K562 (cell line): Measurements from ENCODE around the gene TLDC2. TPM values are rescaled to one million over a fixed set of nuclear protein-coding genes. Genes with fewer than 3 reads are reported as not detected.
"Not testable (repeated sequence)": the region's sequence is repeated elsewhere in the genome, so short reads cannot be mapped to it uniquely, and the experiment has no call there.

Experiments used
- ATAC-seq: fragments of 200-7000 bp; cut with Tn5 transposase; 3 replicates; pipeline ENCODE4 v1.9.1; 2020; ENCODE audit warnings: moderate library complexity
- BruUV-seq: library from RNA; stranded (reverse); fragments of 400-500 nt; replicated peaks from 2 replicates; lab custom pipeline; 2021; lab: Mats Ljungman, UMichigan
- CTCF ChIA-PET: fragments of 300-600 bp; formaldehyde crosslinking; extraction: SDS; loops from one replicate; lab custom pipeline; 2021; ENCODE audit warnings: low intra/inter-chr PET ratio; lab: Yijun Ruan, JAX
- POLR2A ChIA-PET: fragments of 300-600, 350-650 bp; sonication (Branson Sonifier 250); formaldehyde crosslinking; extraction: SDS; loops from one replicate; lab custom pipeline; 2021; ENCODE audit warnings: antibody characterized with exemption, inconsistent platforms; lab: Yijun Ruan, JAX
- DNase-seq, 4 experiments: peaks; one replicate each; pipeline versions ENCODE4 v3.0.0 to v3.0.0-alpha.2; 2011 to 2018; ENCODE audit warnings: low spot score in 3 of 4, mixed read lengths in 3 of 4; ENCODE audit errors: extremely low read depth in 1 of 4
- FAIRE-seq: peaks from 2 replicates; lab custom pipeline; 2011; peaks lifted over from hg19 to GRCh38; lab: Jason Lieb, UNC
- H2AFZ ChIP-seq: 2 replicates; pipeline ENCODE4 v1.6.0; 2011; ENCODE audit warnings: low read depth, low read length, control low read depth, inconsistent platforms
- H3K27ac ChIP-seq: fragments of 200-600 bp; 3 replicates; pipeline ENCODE4 v1.8.0; 2011; ENCODE audit warnings: low read depth, mild to moderate bottlenecking, control low read depth, inconsistent platforms, low read length, moderate library complexity, mixed read lengths; ENCODE audit errors: extremely low read depth
- H3K27me3 ChIP-seq, 2 experiments: fragments of 300-600 bp in 1 of 2; 2 replicates in 1 of 2; 3 replicates in 1 of 2; pipeline versions ENCODE4 v1.6.0 to v1.8.0; 2011; ENCODE audit warnings: inconsistent platforms in 2 of 2, low read length in 2 of 2, mild to moderate bottlenecking in 1 of 2, mixed read lengths in 1 of 2, moderate library complexity in 1 of 2; ENCODE audit not compliant: control insufficient read depth in 2 of 2, insufficient read depth in 2 of 2
- H3K36me3 ChIP-seq: fragments of 300-600 bp; 3 replicates; pipeline ENCODE4 v1.8.0; 2011; ENCODE audit warnings: mild to moderate bottlenecking, low read length, inconsistent platforms; ENCODE audit not compliant: control insufficient read depth, insufficient read depth
- H3K4me1 ChIP-seq, 2 experiments: fragments of 200-600 bp in 1 of 2; replicated peaks in 1 of 2; 2 replicates in 1 of 2; 3 replicates in 1 of 2; pipeline versions ENCODE4 v1.5.1 to v1.8.0; 2011; ENCODE audit warnings: inconsistent platforms in 2 of 2, low read length in 2 of 2, mild to moderate bottlenecking in 1 of 2, mixed read lengths in 1 of 2, moderate library complexity in 1 of 2; ENCODE audit not compliant: control insufficient read depth in 2 of 2, insufficient read depth in 2 of 2
- H3K4me2 ChIP-seq: 2 replicates; pipeline ENCODE4 v1.6.1; 2011; ENCODE audit warnings: low read length, control low read depth, inconsistent platforms, mixed read lengths; ENCODE audit not compliant: insufficient read depth
- H3K4me3 ChIP-seq: fragments of 200-600 bp; sonication (generic), shearing (Covaris generic); 2 replicates; pipeline ENCODE4 v1.5.1; 2016; ENCODE audit warnings: control low read depth, inconsistent platforms
- H3K79me2 ChIP-seq: fragments of 200-600 bp; 3 replicates; pipeline ENCODE4 v1.8.0; 2011; ENCODE audit warnings: low read length, inconsistent platforms; ENCODE audit not compliant: control insufficient read depth, insufficient read depth
- H3K9ac ChIP-seq, 2 experiments: 2 replicates each; pipeline versions ENCODE4 v1.6.0 to v1.6.1; 2011; ENCODE audit warnings: low read depth in 2 of 2, low read length in 2 of 2, control low read depth in 1 of 2, inconsistent platforms in 1 of 2, mild to moderate bottlenecking in 1 of 2, mixed read lengths in 1 of 2; ENCODE audit not compliant: insufficient read depth in 1 of 2
- H3K9me1 ChIP-seq: one replicate; pipeline ENCODE4 v1.6.0; 2011; ENCODE audit warnings: inconsistent platforms, mild to moderate bottlenecking, low read length, moderate library complexity; ENCODE audit not compliant: control insufficient read depth, insufficient read depth
- H3K9me3 ChIP-seq: replicated peaks from 2 replicates; pipeline ENCODE4 v1.5.1; 2011; ENCODE audit warnings: low read depth, low read length, inconsistent platforms; ENCODE audit not compliant: control insufficient read depth, insufficient read depth
- H4K20me1 ChIP-seq: replicated peaks from 2 replicates; pipeline ENCODE4 v1.6.1; 2011; ENCODE audit warnings: low read length, inconsistent platforms, mixed read lengths; ENCODE audit not compliant: control insufficient read depth, insufficient read depth
- CAMTA2 ChIP-seq: fragments of 250-450 bp; sonication (Bioruptor Pico); conservative IDR thresholded peaks from 2 replicates; pipeline ENCODE4 v1.5.1; 2022
- FOXK2 ChIP-seq, 2 experiments: fragments of 450-650 bp; IDR thresholded peaks in 1 of 2; conservative IDR thresholded peaks in 1 of 2; 2 replicates each; pipeline ENCODE4 v1.6.1; 2016; ENCODE audit warnings: low read depth in 2 of 2, mild to moderate bottlenecking in 1 of 2
- GATAD2A ChIP-seq: fragments of 450-650 bp; IDR thresholded peaks from 2 replicates; pipeline ENCODE4 v1.6.1; 2017
- RBBP5 ChIP-seq: fragments of 200-600 bp; sonication (generic); IDR thresholded peaks from 2 replicates; pipeline ENCODE4 v1.6.1; 2012; ENCODE audit warnings: borderline replicate concordance, mild to moderate bottlenecking, low read length, control low read depth, inconsistent platforms; ENCODE audit not compliant: insufficient read depth, poor library complexity, severe bottlenecking
- SMARCE1 ChIP-seq: fragments of 450-650 bp; IDR thresholded peaks from 2 replicates; pipeline ENCODE4 v1.7.1; 2016; ENCODE audit warnings: mild to moderate bottlenecking
- XRCC3 ChIP-seq: fragments of 450-650 bp; IDR thresholded peaks from 2 replicates; pipeline ENCODE4 v1.6.1; 2017; ENCODE audit warnings: mild to moderate bottlenecking, moderate library complexity
- ZNF41 ChIP-seq: fragments of 250-450 bp; sonication (Bioruptor Pico); conservative IDR thresholded peaks from 2 replicates; pipeline ENCODE4 v1.4.0; 2020; ENCODE audit warnings: mild to moderate bottlenecking
- WGBS: fragments of 100-300 bp; shearing (Covaris generic); methylation state at CpG from one replicate; pipeline ENCODE4 v1.1.6; 2016; ENCODE audit warnings: low coverage, mixed read lengths; ENCODE audit not compliant: insufficient coverage; ENCODE audit errors: missing lambda C conversion rate; 5-methylcytosine and 5-hydroxymethylcytosine counted together
- in situ Hi-C: fragments of 300-500 bp; cut with MboI; formaldehyde crosslinking; loops from 4 replicates; pipeline ENCODE4 v1.15.0; 2018; ENCODE audit warnings: inconsistent platforms, mixed read lengths
- intact Hi-C: fragments of 100-400 bp; cut with micrococcal nuclease; formaldehyde crosslinking; loops from 2 replicates; pipeline ENCODE4 v1.14.2; 2022
- polyA plus RNA-seq, 8 experiments: library from polyadenylated mRNA; depleted of rRNA in 4 of 8; stranded (reverse) in 5 of 8; unstranded in 3 of 8; fragments of >200 nt; fragmentation: Nextera tagmentation in 2 of 8; fragmentation: Illumina TruSeq in 1 of 8; extraction: Ambion mirVana in 2 of 8; extraction: Trizol in 1 of 8; gene quantifications; 2 replicates each; pipeline versions ENCODE4 v1.2.1 to v1.2.3, GENCODE V29; 2011 to 2014; ENCODE audit warnings: inconsistent platforms in 1 of 8, missing spikeins in 1 of 8
- total RNA-seq, 7 experiments: library from RNA; depleted of rRNA in 6 of 7; stranded (reverse); fragments of >200 nt in 6 of 7; fragmentation: Illumina TruSeq in 2 of 7; extraction: Trizol in 2 of 7; gene quantifications; 2 replicates each; pipeline versions ENCODE4 v1.2.1 to v1.2.3, GENCODE V29; 2011 to 2021; ENCODE audit warnings: low replicate concordance in 1 of 7
- TF ChIP-seq, protein P1 (sequence below): sonication (generic); formaldehyde crosslinking; IDR thresholded peaks from 2 replicates; pipeline ENCODE4 v1.5.0; 2020; ENCODE audit warnings: missing genetic modification reagents

TLDC2 gene
- total and polyA plus RNA-seq, 9 of the 15 experiments (the other 6 are each of a cell fraction or from before 2014, with no cell fraction given), result not detected

DNA sequence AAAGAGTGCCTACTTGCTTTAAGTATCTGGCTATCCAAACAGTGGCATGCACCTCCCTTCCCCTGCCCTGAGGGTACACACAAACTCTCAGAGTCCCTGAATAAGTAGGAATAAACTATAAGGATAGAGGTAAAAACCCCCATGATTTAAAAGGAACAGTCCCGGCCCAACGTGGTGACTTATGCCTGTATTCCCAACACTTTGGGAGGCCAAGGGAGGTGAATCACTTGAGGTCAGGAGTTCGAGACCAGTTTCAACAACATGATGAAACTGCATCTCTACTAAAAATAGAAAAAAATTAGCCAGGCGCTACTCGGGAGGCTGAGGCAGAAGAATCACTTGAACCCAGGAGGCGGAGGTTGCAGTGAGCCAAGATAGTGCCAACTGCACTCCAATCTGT lies 53.4 kb downstream of the TLDC2 start:
- WGBS, result 61% methylated on average over 6 of the region's 6 CpGs
- Histone ChIP-seq H3K9me3 (no peaks in the 10 kb centered on the region), H4K20me1 (no peaks in the 10 kb centered on the region), H3K79me2 (no peaks in the 10 kb centered on the region), H3K4me3 (no peak overlapping the region), H3K36me3 (peaks cover 15% of the 10 kb centered on the region; the same call in 2 of the 3 replicates), H3K9me1 (no peaks in the 10 kb centered on the region), H2AFZ (no peak overlapping the region), H3K4me1 (peaks cover 2 to 8% of the 10 kb centered on the region in 2 experiments; a peak in 3 of 5 replicates), H3K27me3 (no peaks in the 10 kb centered on the region), H3K27ac (no peak overlapping the region), H3K9ac (no peak overlapping the region), H3K4me2 (no peak overlapping the region)
- TF ChIP-seq RBBP5, result no peak
- TF ChIP-seq CAMTA2 (CRISPR knock-in tag), result no peak
- no peak for TF ChIP-seq ZNF41 (CRISPR knock-in tag)
- TF ChIP-seq XRCC3, result no peak
- no TSS peak for BruUV-seq
- FAIRE-seq (no peak), ATAC-seq (no peak), DNase-seq (no peak)
- in situ Hi-C loops (no loop called here), intact Hi-C loops (no loop called here)
- ChIA-PET CTCF (no interaction called here), POLR2A (no interaction called here)

DNA sequence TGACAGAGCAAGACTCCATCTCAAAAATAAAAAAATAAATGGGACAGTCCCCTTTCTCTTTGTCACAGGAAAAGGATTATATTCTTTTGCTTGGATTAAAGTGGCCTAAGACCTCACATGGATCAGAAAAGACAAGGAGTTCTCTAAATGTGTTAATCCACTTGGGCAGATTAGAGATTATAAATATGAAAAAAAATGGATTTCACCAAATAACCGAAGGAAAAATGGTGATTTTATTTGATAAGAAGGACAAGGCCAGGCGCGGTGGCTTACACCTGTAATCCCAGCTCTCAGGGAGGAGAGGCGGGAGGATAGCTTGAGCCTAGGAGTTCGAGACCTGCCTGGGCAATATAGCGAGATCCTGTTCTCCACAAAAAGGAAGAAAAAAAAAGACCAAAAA lies 53.8 kb downstream of the TLDC2 start:
- CTCF ChIA-PET, result no interaction called here
- no TSS peak for BruUV-seq
- peaks cover 0 to 4% of the 10 kb centered on the region in 2 experiments; a peak in 2 of 5 replicates for H3K4me1 ChIP-seq
- intact Hi-C loops, result no loop called here
- DNase-seq (no peak), ATAC-seq (no peak)
- H4K20me1 ChIP-seq, result no peaks in the 10 kb centered on the region
- H3K9me1 ChIP-seq, result no peaks in the 10 kb centered on the region
- H3K9ac ChIP-seq, result no peak overlapping the region
- no peak overlapping the region for H3K4me3 ChIP-seq
- in situ Hi-C loops, result no loop called here
- 92% methylated on average over 6 of the region's 6 CpGs for WGBS
- H3K79me2 ChIP-seq, result no peaks in the 10 kb centered on the region
- TF ChIP-seq, protein P1, sequence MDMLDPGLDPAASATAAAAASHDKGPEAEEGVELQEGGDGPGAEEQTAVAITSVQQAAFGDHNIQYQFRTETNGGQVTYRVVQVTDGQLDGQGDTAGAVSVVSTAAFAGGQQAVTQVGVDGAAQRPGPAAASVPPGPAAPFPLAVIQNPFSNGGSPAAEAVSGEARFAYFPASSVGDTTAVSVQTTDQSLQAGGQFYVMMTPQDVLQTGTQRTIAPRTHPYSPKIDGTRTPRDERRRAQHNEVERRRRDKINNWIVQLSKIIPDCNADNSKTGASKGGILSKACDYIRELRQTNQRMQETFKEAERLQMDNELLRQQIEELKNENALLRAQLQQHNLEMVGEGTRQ (CRISPR knock-in tag), result no peak
- TF ChIP-seq SMARCE1 (no peak), FOXK2 (conservative IDR thresholded peaks at IDR 0.05 in 1 of 2, IDR thresholded peaks at IDR 0.05 in 1 of 2; ENCODE audit: low read depth in 2 of 2) (no peak), GATAD2A (no peak)
- TF ChIP-seq, all 486 proteins: peak for 0
- FAIRE-seq, result no peak
- Histone ChIP-seq H3K27ac (no peak overlapping the region), H2AFZ (no peak overlapping the region), H3K36me3 (peaks cover 16% of the 10 kb centered on the region; the same call in 2 of the 3 replicates), H3K9me3 (no peaks in the 10 kb centered on the region), H3K4me2 (no peak overlapping the region), H3K27me3 (no peaks in the 10 kb centered on the region)
- POLR2A ChIA-PET, result no interaction called here

DNA sequence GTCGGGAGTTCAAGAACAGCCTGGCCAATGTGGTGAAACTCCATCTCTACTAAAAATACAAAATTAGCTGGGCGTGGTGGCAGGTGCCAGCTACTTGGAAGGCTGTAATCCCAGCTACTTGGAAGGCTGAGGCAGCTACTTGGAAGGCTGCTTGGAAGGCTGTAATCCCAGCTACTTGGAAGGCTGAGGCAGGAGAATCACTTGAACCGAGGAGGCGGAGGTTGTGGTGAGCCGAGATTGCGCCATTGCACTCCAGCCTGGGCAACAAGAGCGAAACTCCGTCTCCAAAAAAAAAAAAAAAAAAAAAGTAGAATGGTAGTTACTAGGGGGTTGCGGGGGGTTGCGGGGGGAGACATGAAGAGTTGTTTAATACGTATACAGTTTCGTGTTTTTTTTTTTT lies 56.1 kb downstream of the TLDC2 start:
- 87% methylated on average over 7 of the region's 12 CpGs for WGBS
- FAIRE-seq, ATAC-seq, H2AFZ ChIP-seq, H3K4me3 ChIP-seq, BruUV-seq, H3K9me3 ChIP-seq, H4K20me1 ChIP-seq, H3K4me1 ChIP-seq, intact Hi-C loops, H3K9ac ChIP-seq, H3K79me2 ChIP-seq, DNase-seq, H3K4me2 ChIP-seq, POLR2A ChIA-PET, H3K27me3 ChIP-seq, H3K27ac ChIP-seq, in situ Hi-C loops, CTCF ChIA-PET, H3K9me1 ChIP-seq: not testable (repeated sequence)
- H3K36me3 ChIP-seq, result peaks cover 20% of the 10 kb centered on the region
